Calu3 (cell line): Measurements from ENCODE around the gene ONECUT2. TPM values are rescaled to one million over a fixed set of nuclear protein-coding genes. Genes with fewer than 3 reads are reported as not detected.
A peak's percentile ranks its signal among the peaks of the same experiment; 100 is the strongest.

ENCODE experiments used
- BruUV-seq: library from RNA; stranded (reverse); fragments of 400-500 nt; replicated peaks from 2 replicates; lab custom pipeline; 2021; lab: Mats Ljungman, UMichigan
- CTCF ChIA-PET: fragments of 300-600 bp; sonication (Branson Sonifier 250); formaldehyde crosslinking; loops from one replicate; lab custom pipeline; 2022; ENCODE audit warnings: antibody characterized with exemption; lab: Charles Lee
- DNase-seq: peaks from one replicate; pipeline ENCODE4 v3.0.0; 2022
- H3K27ac Mint-ChIP-seq: one replicate; pipeline ENCODE4 v1.8.0; 2022; ENCODE audit warnings: mixed read lengths; ENCODE audit not compliant: unreplicated experiment
- H3K27me3 Mint-ChIP-seq: one replicate; pipeline ENCODE4 v1.8.0; 2022; ENCODE audit warnings: mixed read lengths; ENCODE audit not compliant: unreplicated experiment
- H3K36me3 Mint-ChIP-seq: one replicate; pipeline ENCODE4 v1.8.0; 2022; ENCODE audit warnings: mild to moderate bottlenecking, moderate library complexity, mixed read lengths; ENCODE audit not compliant: insufficient read depth, unreplicated experiment
- H3K4me1 Mint-ChIP-seq: one replicate; pipeline ENCODE4 v1.8.0; 2022; ENCODE audit warnings: mild to moderate bottlenecking, low read depth, mixed read lengths; ENCODE audit not compliant: unreplicated experiment
- H3K4me3 Mint-ChIP-seq: one replicate; pipeline ENCODE4 v1.8.0; 2022; ENCODE audit warnings: mild to moderate bottlenecking, low read depth, moderate library complexity, mixed read lengths; ENCODE audit not compliant: unreplicated experiment
- H3K9me3 Mint-ChIP-seq: one replicate; pipeline ENCODE4 v1.8.0; 2022; ENCODE audit warnings: low read depth, mixed read lengths; ENCODE audit not compliant: unreplicated experiment
- intact Hi-C: fragments of 100-400 bp; cut with micrococcal nuclease; formaldehyde crosslinking; loops from one replicate; pipeline ENCODE4 v1.10.0; 2022; ENCODE audit not compliant: unreplicated experiment
- total RNA-seq: library from RNA; stranded (reverse); gene quantifications from 2 replicates; pipeline ENCODE4 v1.2.3, GENCODE V29; 2022
- TF ChIP-seq, protein P1 (sequence below): fragments of 200-600 bp; IDR thresholded peaks from one replicate; pipeline ENCODE4 v1.8.0; 2022; ENCODE audit warnings: antibody characterized with exemption; ENCODE audit not compliant: unreplicated experiment

The ONECUT2 gene
- total RNA-seq, 1 experiment from 2014 or later = 182 TPM

GRCh38 chr18:57466745-57467409 is 31.7 kb downstream of the ONECUT2 start:
- Mint-ChIP-seq H3K9me3 (no peaks in the 10 kb centered on the region), H3K4me1 (peaks cover 87% of the 10 kb centered on the region), H3K27ac (peak overlapping the region; percentile 56), H3K4me3 (peak overlapping the region; percentile 11), H3K27me3 (no peaks in the 10 kb centered on the region), H3K36me3 (peaks cover 95% of the 10 kb centered on the region)
- BruUV-seq = no TSS peak
- no peak for DNase-seq
- intact Hi-C loops = no loop called here
- TF ChIP-seq, protein P1, sequence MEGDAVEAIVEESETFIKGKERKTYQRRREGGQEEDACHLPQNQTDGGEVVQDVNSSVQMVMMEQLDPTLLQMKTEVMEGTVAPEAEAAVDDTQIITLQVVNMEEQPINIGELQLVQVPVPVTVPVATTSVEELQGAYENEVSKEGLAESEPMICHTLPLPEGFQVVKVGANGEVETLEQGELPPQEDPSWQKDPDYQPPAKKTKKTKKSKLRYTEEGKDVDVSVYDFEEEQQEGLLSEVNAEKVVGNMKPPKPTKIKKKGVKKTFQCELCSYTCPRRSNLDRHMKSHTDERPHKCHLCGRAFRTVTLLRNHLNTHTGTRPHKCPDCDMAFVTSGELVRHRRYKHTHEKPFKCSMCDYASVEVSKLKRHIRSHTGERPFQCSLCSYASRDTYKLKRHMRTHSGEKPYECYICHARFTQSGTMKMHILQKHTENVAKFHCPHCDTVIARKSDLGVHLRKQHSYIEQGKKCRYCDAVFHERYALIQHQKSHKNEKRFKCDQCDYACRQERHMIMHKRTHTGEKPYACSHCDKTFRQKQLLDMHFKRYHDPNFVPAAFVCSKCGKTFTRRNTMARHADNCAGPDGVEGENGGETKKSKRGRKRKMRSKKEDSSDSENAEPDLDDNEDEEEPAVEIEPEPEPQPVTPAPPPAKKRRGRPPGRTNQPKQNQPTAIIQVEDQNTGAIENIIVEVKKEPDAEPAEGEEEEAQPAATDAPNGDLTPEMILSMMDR = no peak
- CTCF ChIA-PET = no interaction called here

- intact Hi-C loops = no loop called here
- no peaks in the 10 kb centered on the region for H3K27me3 Mint-ChIP-seq
- peaks cover 66% of the 10 kb centered on the region for H3K4me1 Mint-ChIP-seq
- peaks cover 75% of the 10 kb centered on the region for H3K36me3 Mint-ChIP-seq
- H3K27ac Mint-ChIP-seq = peak overlapping the region; percentile 63
- DNase-seq = no peak
- no peaks in the 10 kb centered on the region for H3K9me3 Mint-ChIP-seq
- CTCF ChIA-PET = no interaction called here
- no TSS peak for BruUV-seq
- no peak overlapping the region for H3K4me3 Mint-ChIP-seq
- TF ChIP-seq, protein P1 = no peak
Measured at GRCh38 chr18:57469884-57470283, 34.7 kb downstream of the ONECUT2 start.

DNA sequence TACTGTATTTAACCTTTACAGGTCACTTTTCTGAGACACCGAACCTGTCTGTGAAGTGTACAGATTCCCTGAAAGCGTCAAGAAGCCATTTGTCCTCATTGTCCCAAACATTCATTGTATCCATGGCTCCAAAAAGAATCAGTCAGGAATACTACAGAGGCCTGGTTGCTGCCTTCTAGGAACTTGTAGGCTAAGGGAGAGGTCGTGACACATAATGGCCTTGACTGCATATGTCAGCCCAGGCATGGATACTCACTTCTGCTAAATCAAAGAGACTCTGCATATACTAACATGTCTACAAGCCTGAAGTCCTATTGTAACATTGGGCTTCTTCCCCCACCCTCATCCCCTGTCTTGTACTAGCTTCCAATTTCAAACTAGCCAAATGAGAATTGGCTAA is 40.2 kb downstream of the ONECUT2 start:
- TF ChIP-seq, protein P1 = no peak
- Mint-ChIP-seq H3K27ac (peak overlapping the region; percentile 33), H3K4me3 (no peak overlapping the region), H3K4me1 (peaks cover 12% of the 10 kb centered on the region), H3K27me3 (no peaks in the 10 kb centered on the region), H3K36me3 (peaks cover 73% of the 10 kb centered on the region), H3K9me3 (no peaks in the 10 kb centered on the region)
- intact Hi-C loops = no loop called here
- CTCF ChIA-PET = no interaction called here
- DNase-seq = no peak
- BruUV-seq = no TSS peak

DNA sequence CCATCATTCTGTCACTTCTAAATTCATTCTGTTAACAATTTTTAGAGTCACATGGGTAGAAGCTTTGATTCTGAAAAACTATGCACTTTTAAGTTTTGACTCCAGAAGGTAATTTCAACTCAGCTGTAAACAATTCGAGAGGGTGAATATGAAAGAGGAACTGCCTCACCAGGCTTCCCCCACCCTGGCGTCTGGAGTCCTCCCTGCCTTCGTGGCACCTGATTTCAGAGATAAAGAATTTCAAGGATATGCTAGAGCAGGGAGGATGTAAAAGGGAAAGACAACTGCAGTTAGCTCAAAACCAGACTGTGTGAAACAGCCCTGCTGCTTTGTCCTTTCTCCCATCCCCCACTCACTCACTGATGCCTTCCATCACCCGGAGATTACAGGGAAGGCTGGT is 40.7 kb downstream of the ONECUT2 start:
- TF ChIP-seq, protein P1 = no peak
- Mint-ChIP-seq H3K27me3 (no peaks in the 10 kb centered on the region), H3K36me3 (peaks cover 69% of the 10 kb centered on the region), H3K4me3 (no peak overlapping the region), H3K27ac (peak overlapping the region; percentile 39), H3K9me3 (no peaks in the 10 kb centered on the region), H3K4me1 (peaks cover 7% of the 10 kb centered on the region)
- no peak for DNase-seq
- intact Hi-C loops = no loop called here
- CTCF ChIA-PET = no interaction called here
- BruUV-seq = no TSS peak
